Ishikawa (cell line): ENCODE data around the gene SLC27A4.

ENCODE experiments used
- CEBPB ChIP-seq: IDR thresholded peaks from 2 replicates; pipeline ENCODE4 v1.6.1; 2012
- CREB1 ChIP-seq: IDR thresholded peaks from 2 replicates; pipeline ENCODE4 v1.6.1; 2012; ENCODE audit warnings: low read depth
- EGR1 ChIP-seq: IDR thresholded peaks from 2 replicates; pipeline ENCODE4 v1.6.1; 2012
- EP300 ChIP-seq: IDR thresholded peaks from 2 replicates; pipeline ENCODE4 v1.6.1; 2012; ENCODE audit warnings: borderline replicate concordance
- FOXM1 ChIP-seq: IDR thresholded peaks from 2 replicates; pipeline ENCODE4 v1.6.1; 2012; ENCODE audit warnings: low read depth, borderline replicate concordance
- MAX ChIP-seq: IDR thresholded peaks from 2 replicates; pipeline ENCODE4 v1.6.1; 2012
- NFIC ChIP-seq: IDR thresholded peaks from 2 replicates; pipeline ENCODE4 v1.6.1; 2012
- RAD21 ChIP-seq: IDR thresholded peaks from 2 replicates; pipeline ENCODE4 v1.6.1; 2012; ENCODE audit warnings: low read depth
- TAF1 ChIP-seq: IDR thresholded peaks from 2 replicates; pipeline ENCODE4 v1.6.1; 2012; ENCODE audit warnings: low read depth, mild to moderate bottlenecking
- TCF12 ChIP-seq: IDR thresholded peaks from 2 replicates; pipeline ENCODE4 v1.6.1; 2012; ENCODE audit warnings: low read depth
- TEAD4 ChIP-seq: IDR thresholded peaks from 2 replicates; pipeline ENCODE4 v1.6.1; 2012
- YY1 ChIP-seq: IDR thresholded peaks from 2 replicates; pipeline ENCODE4 v1.6.1; 2012; ENCODE audit warnings: low read depth
- ZBTB7A ChIP-seq: IDR thresholded peaks from 2 replicates; pipeline ENCODE4 v1.6.1; 2012; ENCODE audit warnings: low read depth
- TF ChIP-seq, protein P1 (sequence below): IDR thresholded peaks from 2 replicates; pipeline ENCODE4 v1.6.1; 2012; ENCODE audit warnings: low read depth, mild to moderate bottlenecking
- TF ChIP-seq, protein P2 (sequence below): IDR thresholded peaks from 2 replicates; pipeline ENCODE4 v1.6.1; 2012

Gene SLC27A4

GRCh38 chr9:128342971-128343680 lies 2.8 kb downstream of the SLC27A4 start:
- TF ChIP-seq TAF1 (no peak), MAX (no peak)
- TF ChIP-seq, protein P1, sequence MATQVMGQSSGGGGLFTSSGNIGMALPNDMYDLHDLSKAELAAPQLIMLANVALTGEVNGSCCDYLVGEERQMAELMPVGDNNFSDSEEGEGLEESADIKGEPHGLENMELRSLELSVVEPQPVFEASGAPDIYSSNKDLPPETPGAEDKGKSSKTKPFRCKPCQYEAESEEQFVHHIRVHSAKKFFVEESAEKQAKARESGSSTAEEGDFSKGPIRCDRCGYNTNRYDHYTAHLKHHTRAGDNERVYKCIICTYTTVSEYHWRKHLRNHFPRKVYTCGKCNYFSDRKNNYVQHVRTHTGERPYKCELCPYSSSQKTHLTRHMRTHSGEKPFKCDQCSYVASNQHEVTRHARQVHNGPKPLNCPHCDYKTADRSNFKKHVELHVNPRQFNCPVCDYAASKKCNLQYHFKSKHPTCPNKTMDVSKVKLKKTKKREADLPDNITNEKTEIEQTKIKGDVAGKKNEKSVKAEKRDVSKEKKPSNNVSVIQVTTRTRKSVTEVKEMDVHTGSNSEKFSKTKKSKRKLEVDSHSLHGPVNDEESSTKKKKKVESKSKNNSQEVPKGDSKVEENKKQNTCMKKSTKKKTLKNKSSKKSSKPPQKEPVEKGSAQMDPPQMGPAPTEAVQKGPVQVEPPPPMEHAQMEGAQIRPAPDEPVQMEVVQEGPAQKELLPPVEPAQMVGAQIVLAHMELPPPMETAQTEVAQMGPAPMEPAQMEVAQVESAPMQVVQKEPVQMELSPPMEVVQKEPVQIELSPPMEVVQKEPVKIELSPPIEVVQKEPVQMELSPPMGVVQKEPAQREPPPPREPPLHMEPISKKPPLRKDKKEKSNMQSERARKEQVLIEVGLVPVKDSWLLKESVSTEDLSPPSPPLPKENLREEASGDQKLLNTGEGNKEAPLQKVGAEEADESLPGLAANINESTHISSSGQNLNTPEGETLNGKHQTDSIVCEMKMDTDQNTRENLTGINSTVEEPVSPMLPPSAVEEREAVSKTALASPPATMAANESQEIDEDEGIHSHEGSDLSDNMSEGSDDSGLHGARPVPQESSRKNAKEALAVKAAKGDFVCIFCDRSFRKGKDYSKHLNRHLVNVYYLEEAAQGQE, result peak; percentile 71

DNA sequence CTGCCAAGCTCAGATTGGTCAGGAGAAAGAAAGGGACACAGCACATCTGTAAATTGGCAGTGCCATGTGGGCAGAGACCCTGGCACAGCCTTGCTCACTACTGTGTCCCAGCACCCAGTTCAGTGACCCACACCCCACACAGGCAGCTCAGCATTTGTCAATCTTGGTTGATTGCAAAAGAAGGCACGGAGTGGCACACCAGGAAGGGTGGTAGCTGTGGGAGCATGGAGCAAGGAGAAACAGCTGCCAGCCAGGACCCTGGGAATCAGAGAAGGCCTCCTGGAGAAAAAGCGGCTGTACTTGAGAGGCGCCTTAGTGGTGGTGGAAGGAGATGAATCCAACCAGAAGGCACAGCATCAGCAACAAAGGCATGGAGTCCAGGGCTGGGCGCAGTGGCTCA lies 3.5 kb downstream of the SLC27A4 start:
- no peak for TF ChIP-seq FOXM1
- TF ChIP-seq TCF12, result no peak
- TF ChIP-seq, protein P2, sequence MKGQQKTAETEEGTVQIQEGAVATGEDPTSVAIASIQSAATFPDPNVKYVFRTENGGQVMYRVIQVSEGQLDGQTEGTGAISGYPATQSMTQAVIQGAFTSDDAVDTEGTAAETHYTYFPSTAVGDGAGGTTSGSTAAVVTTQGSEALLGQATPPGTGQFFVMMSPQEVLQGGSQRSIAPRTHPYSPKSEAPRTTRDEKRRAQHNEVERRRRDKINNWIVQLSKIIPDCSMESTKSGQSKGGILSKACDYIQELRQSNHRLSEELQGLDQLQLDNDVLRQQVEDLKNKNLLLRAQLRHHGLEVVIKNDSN, result no peak
- TF ChIP-seq ZBTB7A, result no peak
- TF ChIP-seq RAD21, result no peak
- no peak for TF ChIP-seq EP300
- no peak for TF ChIP-seq NFIC
- no peak for TF ChIP-seq YY1
- no peak for TF ChIP-seq MAX
- no peak for TF ChIP-seq EGR1
- no peak for TF ChIP-seq CREB1
- TF ChIP-seq CEBPB, result no peak
- no peak for TF ChIP-seq TAF1

DNA sequence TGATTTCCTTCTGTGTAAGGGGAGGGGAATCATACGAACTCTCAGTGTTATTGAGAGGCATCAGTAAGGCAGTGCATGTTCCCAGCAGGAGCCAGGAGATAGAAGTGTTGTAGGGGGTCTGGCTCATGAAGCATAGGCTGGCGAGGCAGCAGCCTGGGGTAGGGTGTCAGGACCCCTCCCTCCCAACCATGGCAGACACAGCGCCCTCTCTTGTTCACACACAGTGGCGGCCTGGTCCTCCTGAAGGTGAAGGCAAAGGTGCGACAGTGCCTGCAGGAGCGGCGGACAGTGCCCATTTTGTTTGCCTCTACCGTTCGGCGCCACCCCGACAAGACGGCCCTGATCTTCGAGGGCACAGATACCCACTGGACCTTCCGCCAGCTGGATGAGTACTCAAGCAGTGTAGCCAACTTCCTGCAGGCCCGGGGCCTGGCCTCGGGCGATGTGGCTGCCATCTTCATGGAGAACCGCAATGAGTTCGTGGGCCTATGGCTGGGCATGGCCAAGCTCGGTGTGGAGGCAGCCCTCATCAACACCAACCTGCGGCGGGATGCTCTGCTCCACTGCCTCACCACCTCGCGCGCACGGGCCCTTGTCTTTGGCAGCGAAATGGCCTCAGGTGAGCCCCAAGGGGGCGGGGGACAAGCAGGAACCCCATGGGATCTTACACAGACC lies 4.7 kb downstream of the SLC27A4 start:
- TF ChIP-seq, protein P1, result no peak
- TF ChIP-seq ZBTB7A, result no peak
- TF ChIP-seq RAD21, result no peak
- no peak for TF ChIP-seq NFIC
- TF ChIP-seq YY1, result no peak
- no peak for TF ChIP-seq TAF1
- TF ChIP-seq FOXM1, result no peak
- TF ChIP-seq CREB1, result no peak
- no peak for TF ChIP-seq CEBPB

- TF ChIP-seq, protein P2, result no peak
- no peak for TF ChIP-seq CEBPB
Observed at GRCh38 chr9:128349125-128349524, 8.8 kb downstream of the SLC27A4 start.

DNA sequence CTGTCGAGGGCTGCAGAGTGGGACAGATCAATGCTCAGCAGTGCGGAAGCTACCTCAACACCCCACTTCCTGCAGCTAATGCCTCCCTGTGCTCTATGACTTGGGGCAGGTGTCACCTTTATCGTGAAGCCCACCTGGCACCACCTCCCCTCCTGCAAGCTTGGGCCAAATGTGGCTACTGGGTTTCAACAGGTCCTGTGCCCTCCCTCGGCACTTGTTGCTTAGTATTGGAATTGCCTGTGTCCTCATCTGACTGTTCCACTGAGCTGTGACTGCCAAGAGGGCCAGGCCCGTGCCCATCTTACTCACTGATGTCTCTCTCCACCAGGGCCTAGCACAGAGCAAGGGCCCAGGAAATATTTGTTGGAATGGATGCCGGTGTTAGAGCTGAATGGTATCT lies 9.4 kb downstream of the SLC27A4 start:
- no peak for TF ChIP-seq TCF12
- TF ChIP-seq MAX, result no peak
- TF ChIP-seq CEBPB, result no peak
- no peak for TF ChIP-seq EGR1
- TF ChIP-seq CREB1, result no peak
- TF ChIP-seq ZBTB7A, result no peak
- TF ChIP-seq, protein P2, result no peak
- TF ChIP-seq EP300, result no peak
- TF ChIP-seq RAD21, result no peak
- TF ChIP-seq, protein P1, result no peak
- TF ChIP-seq TEAD4, result no peak
- TF ChIP-seq YY1, result no peak
- TF ChIP-seq FOXM1, result no peak
- TF ChIP-seq NFIC, result no peak
- TF ChIP-seq TAF1, result no peak
